K562 (cell line): ENCODE measurements around the gene ADTRP. TPM values are rescaled to one million over a fixed set of nuclear protein-coding genes. Genes with fewer than 3 reads are reported as not detected.

Source experiments
- ATAC-seq: fragments of 200-7000 bp; cut with Tn5 transposase; 3 replicates; pipeline ENCODE4 v1.9.1; 2020; ENCODE audit warnings: moderate library complexity
- BruUV-seq: library from RNA; stranded (reverse); fragments of 400-500 nt; replicated peaks from 2 replicates; lab custom pipeline; 2021; lab: Mats Ljungman, UMichigan
- CTCF ChIA-PET: fragments of 300-600 bp; formaldehyde crosslinking; extraction: SDS; loops from one replicate; lab custom pipeline; 2021; ENCODE audit warnings: low intra/inter-chr PET ratio; lab: Yijun Ruan, JAX
- POLR2A ChIA-PET: fragments of 300-600, 350-650 bp; sonication (Branson Sonifier 250); formaldehyde crosslinking; extraction: SDS; loops from one replicate; lab custom pipeline; 2021; ENCODE audit warnings: antibody characterized with exemption, inconsistent platforms; lab: Yijun Ruan, JAX
- DNase-seq, 4 experiments: peaks; one replicate each; pipeline versions ENCODE4 v3.0.0 to v3.0.0-alpha.2; 2011 to 2018; ENCODE audit warnings: low spot score in 3 of 4, mixed read lengths in 3 of 4; ENCODE audit errors: extremely low read depth in 1 of 4
- FAIRE-seq: peaks from 2 replicates; lab custom pipeline; 2011; peaks lifted over from hg19 to GRCh38; lab: Jason Lieb, UNC
- H2AFZ ChIP-seq: 2 replicates; pipeline ENCODE4 v1.6.0; 2011; ENCODE audit warnings: low read depth, low read length, control low read depth, inconsistent platforms
- H3K27ac ChIP-seq: fragments of 200-600 bp; 3 replicates; pipeline ENCODE4 v1.8.0; 2011; ENCODE audit warnings: low read depth, mild to moderate bottlenecking, control low read depth, inconsistent platforms, low read length, moderate library complexity, mixed read lengths; ENCODE audit errors: extremely low read depth
- H3K27me3 ChIP-seq, 2 experiments: fragments of 300-600 bp in 1 of 2; 2 replicates in 1 of 2; 3 replicates in 1 of 2; pipeline versions ENCODE4 v1.6.0 to v1.8.0; 2011; ENCODE audit warnings: inconsistent platforms in 2 of 2, low read length in 2 of 2, mild to moderate bottlenecking in 1 of 2, mixed read lengths in 1 of 2, moderate library complexity in 1 of 2; ENCODE audit not compliant: control insufficient read depth in 2 of 2, insufficient read depth in 2 of 2
- H3K36me3 ChIP-seq: fragments of 300-600 bp; 3 replicates; pipeline ENCODE4 v1.8.0; 2011; ENCODE audit warnings: mild to moderate bottlenecking, low read length, inconsistent platforms; ENCODE audit not compliant: control insufficient read depth, insufficient read depth
- H3K4me1 ChIP-seq, 2 experiments: fragments of 200-600 bp in 1 of 2; replicated peaks in 1 of 2; 2 replicates in 1 of 2; 3 replicates in 1 of 2; pipeline versions ENCODE4 v1.5.1 to v1.8.0; 2011; ENCODE audit warnings: inconsistent platforms in 2 of 2, low read length in 2 of 2, mild to moderate bottlenecking in 1 of 2, mixed read lengths in 1 of 2, moderate library complexity in 1 of 2; ENCODE audit not compliant: control insufficient read depth in 2 of 2, insufficient read depth in 2 of 2
- H3K4me2 ChIP-seq: 2 replicates; pipeline ENCODE4 v1.6.1; 2011; ENCODE audit warnings: low read length, control low read depth, inconsistent platforms, mixed read lengths; ENCODE audit not compliant: insufficient read depth
- H3K4me3 ChIP-seq: fragments of 200-600 bp; sonication (generic), shearing (Covaris generic); 2 replicates; pipeline ENCODE4 v1.5.1; 2016; ENCODE audit warnings: control low read depth, inconsistent platforms
- H3K79me2 ChIP-seq: fragments of 200-600 bp; 3 replicates; pipeline ENCODE4 v1.8.0; 2011; ENCODE audit warnings: low read length, inconsistent platforms; ENCODE audit not compliant: control insufficient read depth, insufficient read depth
- H3K9ac ChIP-seq, 2 experiments: 2 replicates each; pipeline versions ENCODE4 v1.6.0 to v1.6.1; 2011; ENCODE audit warnings: low read depth in 2 of 2, low read length in 2 of 2, control low read depth in 1 of 2, inconsistent platforms in 1 of 2, mild to moderate bottlenecking in 1 of 2, mixed read lengths in 1 of 2; ENCODE audit not compliant: insufficient read depth in 1 of 2
- H3K9me1 ChIP-seq: one replicate; pipeline ENCODE4 v1.6.0; 2011; ENCODE audit warnings: inconsistent platforms, mild to moderate bottlenecking, low read length, moderate library complexity; ENCODE audit not compliant: control insufficient read depth, insufficient read depth
- H3K9me3 ChIP-seq: replicated peaks from 2 replicates; pipeline ENCODE4 v1.5.1; 2011; ENCODE audit warnings: low read depth, low read length, inconsistent platforms; ENCODE audit not compliant: control insufficient read depth, insufficient read depth
- H4K20me1 ChIP-seq: replicated peaks from 2 replicates; pipeline ENCODE4 v1.6.1; 2011; ENCODE audit warnings: low read length, inconsistent platforms, mixed read lengths; ENCODE audit not compliant: control insufficient read depth, insufficient read depth
- BHLHE40 ChIP-seq: IDR thresholded peaks from 2 replicates; pipeline ENCODE4 v1.6.1; 2011; ENCODE audit warnings: low read length, improper control_type of control experiment
- DDX20 ChIP-seq: fragments of 450-650 bp; IDR thresholded peaks from 2 replicates; pipeline ENCODE4 v1.6.1; 2016; ENCODE audit warnings: missing genetic modification characterization, low read depth, mild to moderate bottlenecking, missing compliant biosample characterization, moderate library complexity
- MEIS2 ChIP-seq: fragments of 450-650 bp; IDR thresholded peaks from 2 replicates; pipeline ENCODE4 v1.6.1; 2014; ENCODE audit warnings: mild to moderate bottlenecking; ENCODE audit not compliant: partially characterized antibody
- NFE2L1 ChIP-seq: fragments of 450-650 bp; IDR thresholded peaks from 2 replicates; pipeline ENCODE4 v1.6.1; 2016; ENCODE audit warnings: missing genetic modification characterization, low read depth, mild to moderate bottlenecking, missing compliant biosample characterization, moderate library complexity, borderline replicate concordance
- NFIX ChIP-seq: fragments of 250-450 bp; sonication (Bioruptor Pico); IDR thresholded peaks from 2 replicates; pipeline ENCODE4 v1.4.0; 2020; ENCODE audit warnings: low read depth, mild to moderate bottlenecking, moderate library complexity
- RBBP5 ChIP-seq: fragments of 200-600 bp; sonication (generic); IDR thresholded peaks from 2 replicates; pipeline ENCODE4 v1.6.1; 2012; ENCODE audit warnings: borderline replicate concordance, mild to moderate bottlenecking, low read length, control low read depth, inconsistent platforms; ENCODE audit not compliant: insufficient read depth, poor library complexity, severe bottlenecking
- SAFB2 ChIP-seq: fragments of 200-400 bp; formaldehyde crosslinking; IDR thresholded peaks from 2 replicates; pipeline ENCODE4 v1.6.1; 2018; ENCODE audit warnings: borderline replicate concordance, low read length, low read depth, moderate library complexity; ENCODE audit not compliant: severe bottlenecking
- ZNF134 ChIP-seq: fragments of 250-450 bp; sonication (Bioruptor Pico); conservative IDR thresholded peaks from 2 replicates; pipeline ENCODE4 v1.4.0; 2020
- ZNF431 ChIP-seq: sonication (generic); formaldehyde crosslinking; IDR thresholded peaks from 2 replicates; pipeline ENCODE4 v1.8.0; 2022; ENCODE audit warnings: mild to moderate bottlenecking, missing genetic modification reagents
- ZNF717 ChIP-seq: fragments of 250-450 bp; sonication (Bioruptor Pico); IDR thresholded peaks from 2 replicates; pipeline ENCODE4 v1.5.0; 2021
- WGBS: fragments of 100-300 bp; shearing (Covaris generic); methylation state at CpG from one replicate; pipeline ENCODE4 v1.1.6; 2016; ENCODE audit warnings: low coverage, mixed read lengths; ENCODE audit not compliant: insufficient coverage; ENCODE audit errors: missing lambda C conversion rate; 5-methylcytosine and 5-hydroxymethylcytosine counted together
- in situ Hi-C: fragments of 300-500 bp; cut with MboI; formaldehyde crosslinking; loops from 4 replicates; pipeline ENCODE4 v1.15.0; 2018; ENCODE audit warnings: inconsistent platforms, mixed read lengths
- intact Hi-C: fragments of 100-400 bp; cut with micrococcal nuclease; formaldehyde crosslinking; loops from 2 replicates; pipeline ENCODE4 v1.14.2; 2022
- polyA plus RNA-seq, 8 experiments: library from polyadenylated mRNA; depleted of rRNA in 4 of 8; stranded (reverse) in 5 of 8; unstranded in 3 of 8; fragments of >200 nt; fragmentation: Nextera tagmentation in 2 of 8; fragmentation: Illumina TruSeq in 1 of 8; extraction: Ambion mirVana in 2 of 8; extraction: Trizol in 1 of 8; gene quantifications; 2 replicates each; pipeline versions ENCODE4 v1.2.1 to v1.2.3, GENCODE V29; 2011 to 2014; ENCODE audit warnings: inconsistent platforms in 1 of 8, missing spikeins in 1 of 8
- total RNA-seq, 7 experiments: library from RNA; depleted of rRNA in 6 of 7; stranded (reverse); fragments of >200 nt in 6 of 7; fragmentation: Illumina TruSeq in 2 of 7; extraction: Trizol in 2 of 7; gene quantifications; 2 replicates each; pipeline versions ENCODE4 v1.2.1 to v1.2.3, GENCODE V29; 2011 to 2021; ENCODE audit warnings: low replicate concordance in 1 of 7

Gene ADTRP
- total and polyA plus RNA-seq, 9 of the 15 experiments (the other 6 are each of a cell fraction or from before 2014, with no cell fraction given), result 7.4 to 24.0 (median 13.6) TPM

DNA sequence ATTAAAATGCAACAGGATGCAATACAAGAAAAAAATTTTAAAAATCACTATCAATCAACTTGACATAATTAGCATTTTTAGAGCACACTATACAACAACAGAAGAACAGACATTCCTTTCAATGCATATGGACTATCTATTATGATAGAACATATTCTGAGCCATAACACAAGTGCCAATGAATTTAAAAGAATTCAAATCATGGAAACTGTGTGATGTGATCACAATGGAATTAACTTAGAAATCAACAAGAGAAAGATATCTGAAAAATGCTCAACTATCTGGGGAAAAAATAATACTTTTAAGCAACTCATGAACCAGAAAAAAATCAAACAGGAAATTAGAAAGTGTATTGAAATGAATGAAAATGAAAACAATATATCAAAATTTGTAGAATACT, 106.3 kb downstream of the ADTRP start:
- no peaks in the 10 kb centered on the region for H4K20me1 ChIP-seq
- ChIA-PET POLR2A (no interaction called here), CTCF (no interaction called here)
- no TSS peak for BruUV-seq
- FAIRE-seq, result no peak
- TF ChIP-seq NFE2L1 (tag), result no peak
- TF ChIP-seq BHLHE40, result no peak
- peak; percentile 30 for TF ChIP-seq MEIS2
- H3K9me3 ChIP-seq, result no peaks in the 10 kb centered on the region
- H3K9ac ChIP-seq, result no peak overlapping the region
- no peak overlapping the region for H3K4me3 ChIP-seq
- no peaks in the 10 kb centered on the region for H3K36me3 ChIP-seq
- no peaks in the 10 kb centered on the region for H3K79me2 ChIP-seq
- no peak overlapping the region for H2AFZ ChIP-seq
- no peak for DNase-seq
- no peak overlapping the region for H3K27ac ChIP-seq
- ATAC-seq, result no peak
- in situ Hi-C loops, result no loop called here
- H3K27me3 ChIP-seq, result peaks cover 2 to 5% of the 10 kb centered on the region in 2 experiments; a peak in 3 of 5 replicates
- no peak overlapping the region for H3K4me2 ChIP-seq
- no peaks in the 10 kb centered on the region for H3K9me1 ChIP-seq
- no peaks in the 10 kb centered on the region for H3K4me1 ChIP-seq
- intact Hi-C loops, result no loop called here

DNA sequence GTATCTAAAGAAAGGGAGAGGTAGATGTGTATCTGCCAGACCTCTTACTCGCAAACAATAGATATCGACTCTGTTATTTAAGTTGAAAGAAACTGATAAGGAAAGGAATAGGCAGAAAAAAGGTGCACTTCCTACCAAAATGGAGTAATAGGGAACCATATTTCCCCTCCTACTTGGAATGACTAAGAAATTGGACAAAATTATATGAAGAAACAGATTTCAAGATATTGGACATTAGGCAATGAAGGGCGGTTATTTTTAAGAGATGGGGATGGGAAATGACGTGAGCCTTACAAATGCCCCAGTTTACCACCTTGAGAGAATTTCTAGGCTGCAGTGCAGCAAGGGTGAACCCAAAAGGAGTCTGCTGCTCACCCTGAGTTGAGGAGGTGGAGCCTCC, 108.9 kb downstream of the ADTRP start:
- TF ChIP-seq ZNF717 (CRISPR knock-in tag) (no peak), ZNF134 (CRISPR knock-in tag) (no peak), RBBP5 (no peak), MEIS2 (no peak), SAFB2 (no peak), DDX20 (tag) (no peak), ZNF431 (CRISPR knock-in tag) (no peak), NFIX (CRISPR knock-in tag) (no peak)
- TF ChIP-seq, all 486 proteins: peak for 0
- in situ Hi-C loops, result no loop called here
- DNase-seq (no peak), ATAC-seq (no peak), FAIRE-seq (no peak)
- Histone ChIP-seq H3K36me3 (no peaks in the 10 kb centered on the region), H3K4me2 (no peak overlapping the region), H3K9me3 (no peaks in the 10 kb centered on the region), H3K27me3 (peaks cover 5% of the 10 kb centered on the region in 2 experiments; a peak in 4 of 5 replicates), H3K9me1 (no peaks in the 10 kb centered on the region), H3K4me1 (no peaks in the 10 kb centered on the region), H3K79me2 (no peaks in the 10 kb centered on the region), H3K27ac (no peak overlapping the region), H3K4me3 (no peak overlapping the region), H4K20me1 (no peaks in the 10 kb centered on the region), H2AFZ (no peak overlapping the region), H3K9ac (no peak overlapping the region)
- intact Hi-C loops, result no loop called here
- 3% methylated on average over 4 of the region's 4 CpGs for WGBS
- CTCF ChIA-PET, result no interaction called here
- POLR2A ChIA-PET, result no interaction called here
- BruUV-seq, result no TSS peak
